HCEC 1CT (cell line): ENCODE results near the gene MFNG.

Experiments
- DNase-seq: peaks from one replicate; pipeline ENCODE4 v3.0.0-alpha.2; 2017

MFNG gene

DNA sequence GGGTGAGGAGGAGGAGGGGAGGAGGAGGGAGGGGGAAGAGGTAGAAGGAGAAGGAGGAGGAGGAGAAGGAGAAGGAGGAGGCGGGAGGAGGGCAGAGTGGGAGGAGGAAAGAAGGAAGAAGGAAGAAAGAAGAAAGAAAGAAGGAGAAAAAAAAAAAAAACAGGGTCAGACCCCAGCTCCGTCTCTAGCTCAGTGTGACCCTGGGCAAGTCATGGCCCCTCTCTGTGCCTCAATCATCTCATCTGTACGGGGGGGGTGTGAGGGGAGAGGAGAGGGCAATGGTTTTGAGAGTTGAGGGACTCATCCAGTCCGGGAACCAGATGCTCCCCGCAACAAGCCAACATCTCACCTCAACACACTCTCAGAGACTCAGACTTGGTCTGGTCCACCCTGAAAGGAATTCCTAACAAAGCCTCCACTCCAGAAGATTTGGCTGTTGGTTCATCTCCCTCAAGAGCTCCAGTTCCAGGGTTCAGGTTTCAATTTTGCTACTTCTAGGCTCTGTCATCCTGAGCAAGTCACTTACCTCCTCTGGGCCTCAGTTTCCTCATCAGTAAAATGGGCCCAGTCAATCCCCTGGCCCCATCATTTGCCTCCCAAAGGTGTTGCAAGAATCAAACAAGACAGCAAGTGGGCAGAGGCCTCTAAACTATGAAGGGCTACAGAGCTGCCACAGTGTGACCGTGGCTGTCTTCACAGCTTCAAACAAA is 25.4 kb upstream of the MFNG start:
- no peak for DNase-seq

- no peak for DNase-seq
These were observed 23.9 kb upstream of the MFNG start for GRCh38 chr22:37510091-37510490.

DNA sequence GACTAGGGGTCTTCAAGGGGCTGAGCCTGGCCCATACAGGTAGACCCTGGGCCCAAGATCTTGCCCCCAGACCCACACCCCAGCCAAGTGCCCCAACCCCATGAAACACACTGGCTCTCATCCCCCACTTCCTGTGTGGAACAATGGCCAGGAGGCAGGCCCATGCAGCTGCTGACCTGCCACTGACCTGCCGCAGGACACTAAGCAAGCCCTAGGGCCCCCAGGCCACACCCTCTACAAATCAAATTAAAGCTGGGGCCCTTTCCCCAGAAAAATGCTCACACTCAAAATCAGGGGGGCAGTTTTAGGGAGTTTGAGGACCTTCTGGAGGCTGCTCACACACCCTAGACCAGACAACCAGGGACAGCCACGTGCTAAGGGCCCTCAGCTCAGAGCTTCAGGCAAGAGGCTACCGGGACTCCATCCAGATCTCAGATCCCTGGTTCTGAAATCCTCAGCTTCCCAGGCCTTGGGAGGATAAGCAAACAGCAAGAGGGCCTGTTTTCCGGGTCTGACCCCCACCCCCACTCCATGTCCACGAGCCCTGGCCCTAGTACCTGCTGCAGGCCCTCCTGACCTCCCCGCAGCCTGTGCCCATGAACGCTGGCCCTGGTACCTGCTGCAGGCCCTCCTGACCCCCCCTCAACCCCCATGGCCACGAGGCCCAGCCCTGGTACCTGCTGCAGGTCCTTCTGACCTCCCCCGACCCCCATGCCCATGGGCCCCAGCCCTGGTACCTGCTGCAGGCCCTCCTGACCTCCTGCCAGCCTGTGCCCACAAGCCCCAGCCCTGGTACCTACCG is 23.1 kb upstream of the MFNG start:
- DNase-seq, result no peak

GRCh38 chr22:37508431-37508992 is 22.3 kb upstream of the MFNG start:
- no peak for DNase-seq

GRCh38 chr22:37507731-37508130 is 21.5 kb upstream of the MFNG start:
- no peak for DNase-seq

GRCh38 chr22:37505989-37506388 is 19.8 kb upstream of the MFNG start:
- no peak for DNase-seq

DNA sequence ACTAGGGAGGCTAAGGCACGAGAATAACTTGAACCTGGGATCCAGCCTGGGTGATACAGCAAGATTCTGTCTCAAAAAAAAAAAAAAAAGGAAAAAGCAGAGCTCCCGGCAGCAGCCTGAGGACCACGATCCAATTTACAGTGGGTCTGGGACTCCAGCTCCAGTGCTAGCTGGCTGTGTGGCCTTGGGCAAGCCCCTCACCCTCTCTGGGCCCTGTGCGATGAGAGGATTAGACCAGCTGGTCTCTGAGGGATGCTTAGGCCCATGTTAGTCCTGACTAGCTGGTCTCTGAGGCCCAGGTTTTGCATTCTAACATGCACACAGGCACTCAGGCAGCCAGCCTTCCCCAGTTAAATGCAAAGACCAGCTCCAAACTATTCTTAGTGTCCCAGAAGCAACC is 19.4 kb upstream of the MFNG start:
- no peak for DNase-seq

- DNase-seq, result no peak
These were observed 18.8 kb upstream of the MFNG start for GRCh38 chr22:37504964-37505363.

- no peak for DNase-seq
These were observed 17.7 kb upstream of the MFNG start for GRCh38 chr22:37503850-37504249.

DNA sequence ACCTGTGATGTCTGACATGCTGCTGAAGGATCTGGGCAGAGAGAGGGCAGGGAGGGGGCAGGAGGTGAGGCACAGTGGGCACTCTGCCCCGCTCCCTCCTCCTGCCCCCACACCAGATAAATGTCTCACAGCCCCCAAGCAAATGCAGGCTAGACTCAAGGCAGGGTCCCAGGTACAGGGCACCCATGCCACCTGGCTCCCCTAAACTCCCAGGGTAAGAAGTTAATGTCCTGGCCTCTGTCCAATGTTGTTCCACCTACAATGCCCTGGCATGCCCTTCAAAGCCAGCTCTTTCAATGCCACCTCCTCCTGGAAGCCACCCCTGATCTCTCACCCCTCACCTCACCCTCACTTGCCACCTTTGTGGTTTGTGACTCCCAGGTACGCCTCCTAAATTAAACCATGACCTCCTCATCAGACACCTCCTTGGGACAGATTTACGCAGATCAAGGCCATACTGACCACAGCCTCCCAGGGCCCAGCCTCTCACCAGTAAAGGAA is 17.0 kb upstream of the MFNG start:
- no peak for DNase-seq

DNA sequence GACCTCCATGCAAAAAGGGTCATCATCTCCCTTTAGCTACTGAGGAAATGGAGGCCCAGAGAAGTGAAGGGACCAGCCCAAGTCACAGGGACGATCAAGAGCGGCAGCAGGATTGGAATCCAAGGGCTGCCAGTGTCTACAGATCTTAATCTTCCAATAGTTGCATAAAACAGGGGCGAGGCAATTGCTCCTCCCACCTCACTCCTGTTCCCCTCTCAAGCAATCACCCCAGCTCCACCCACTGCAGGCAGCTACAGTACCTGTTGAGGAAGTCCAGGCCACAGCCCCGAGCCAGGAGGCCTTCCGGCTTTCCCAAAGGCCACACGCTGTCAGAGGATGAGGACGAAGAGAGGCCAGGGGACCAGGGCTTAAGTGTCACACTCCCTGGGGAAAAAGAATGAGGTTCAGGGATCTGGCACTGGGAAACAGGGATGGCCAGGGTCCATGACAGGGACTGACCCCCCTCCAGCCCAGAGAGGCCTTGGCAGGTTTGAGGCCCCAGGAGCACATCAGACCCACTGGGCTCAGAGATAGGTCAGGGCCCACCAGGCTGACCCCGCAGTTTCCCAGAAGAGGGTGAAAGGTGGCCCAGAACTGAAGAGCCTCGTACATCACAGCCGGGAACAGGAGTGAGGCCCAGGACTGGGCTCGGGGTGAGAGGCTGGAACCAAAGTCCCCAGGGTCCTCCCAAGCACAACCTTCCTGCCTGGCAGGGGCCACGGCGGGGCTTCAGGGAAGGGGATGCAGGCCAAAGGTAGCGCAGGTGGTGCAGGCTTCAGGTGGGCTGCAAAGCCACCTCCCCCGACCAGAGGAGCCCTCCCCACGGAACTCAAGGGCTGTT is 16.4 kb upstream of the MFNG start:
- no peak for DNase-seq

GRCh38 chr22:37501610-37502341 is 15.6 kb upstream of the MFNG start:
- peak; percentile 68 for DNase-seq

DNA sequence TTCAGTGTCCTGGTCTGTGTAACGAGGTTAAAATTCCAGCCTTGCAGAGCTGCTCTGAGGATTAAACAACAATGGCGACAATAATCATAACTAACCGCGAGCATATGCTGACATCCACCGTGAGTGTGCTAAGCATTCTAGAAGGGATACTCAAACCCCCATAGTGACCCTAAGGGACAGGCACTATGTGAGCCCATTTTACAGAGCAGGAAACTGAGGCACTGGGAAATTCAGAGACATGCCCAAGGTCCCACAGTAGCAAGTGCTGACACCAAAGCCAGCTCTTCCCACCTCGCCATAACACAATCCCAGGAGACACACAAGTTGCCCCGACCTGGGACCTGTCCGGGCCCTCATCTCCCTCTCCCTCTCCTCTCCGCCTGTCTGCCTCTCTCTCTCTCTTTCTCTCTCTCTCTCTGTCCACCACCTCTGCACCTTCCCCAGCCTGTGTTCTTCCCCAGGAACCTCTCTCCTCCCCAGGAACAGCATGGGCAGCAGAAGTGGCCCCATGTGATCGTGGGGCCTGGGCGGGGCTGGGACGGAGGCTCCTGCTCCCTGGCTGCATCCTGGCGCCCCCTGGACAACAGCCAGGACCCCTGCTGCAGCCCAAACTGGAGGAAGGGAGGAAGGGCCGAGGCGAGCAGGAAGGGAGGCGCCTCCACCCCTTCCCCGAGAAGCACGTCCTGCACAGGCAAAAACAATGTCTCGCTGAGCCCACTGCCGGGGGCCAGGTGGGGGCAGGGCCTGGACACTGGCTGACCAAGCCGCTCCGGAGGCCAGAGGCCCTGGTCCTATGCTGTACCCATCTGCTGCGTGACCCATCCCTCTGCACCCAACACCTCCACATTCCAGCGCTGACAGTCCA is 14.8 kb upstream of the MFNG start:
- DNase-seq, result no peak

DNA sequence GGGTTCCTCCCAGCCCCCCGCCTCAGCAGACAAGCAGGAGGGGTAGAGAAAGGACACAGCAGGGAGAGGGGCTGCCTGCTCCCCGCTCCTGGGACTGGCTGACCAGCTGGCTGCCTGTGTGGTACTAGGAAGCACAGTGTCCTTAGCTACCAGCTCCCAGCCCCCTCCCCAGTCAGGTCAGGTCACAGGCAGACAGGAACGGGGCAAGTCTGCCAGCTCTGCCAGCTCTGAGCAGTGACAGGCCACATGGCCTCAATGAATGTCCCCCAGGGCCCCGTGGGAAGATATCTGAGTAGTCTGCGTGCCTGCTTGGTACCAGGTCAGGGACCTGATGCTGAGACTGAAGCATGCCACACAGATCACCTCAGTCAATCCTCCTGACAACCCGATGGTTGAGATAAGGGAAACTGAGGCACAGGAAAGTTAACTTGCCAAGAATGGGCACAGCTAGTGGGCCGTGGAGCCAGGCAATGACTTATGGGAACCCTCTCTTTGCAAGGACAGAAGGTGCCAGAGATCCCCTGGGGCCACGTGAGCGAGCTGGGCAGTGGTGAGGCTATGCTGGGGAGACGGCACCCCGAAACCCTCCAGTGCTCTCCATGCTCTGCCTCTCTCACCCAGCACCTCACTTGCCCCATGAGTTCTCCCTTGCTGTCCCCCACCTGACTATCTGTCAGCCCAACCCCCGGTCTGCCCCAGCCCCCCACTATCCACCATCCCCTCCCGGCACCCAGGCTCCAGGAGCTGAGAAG is 13.8 kb upstream of the MFNG start:
- no peak for DNase-seq

DNA sequence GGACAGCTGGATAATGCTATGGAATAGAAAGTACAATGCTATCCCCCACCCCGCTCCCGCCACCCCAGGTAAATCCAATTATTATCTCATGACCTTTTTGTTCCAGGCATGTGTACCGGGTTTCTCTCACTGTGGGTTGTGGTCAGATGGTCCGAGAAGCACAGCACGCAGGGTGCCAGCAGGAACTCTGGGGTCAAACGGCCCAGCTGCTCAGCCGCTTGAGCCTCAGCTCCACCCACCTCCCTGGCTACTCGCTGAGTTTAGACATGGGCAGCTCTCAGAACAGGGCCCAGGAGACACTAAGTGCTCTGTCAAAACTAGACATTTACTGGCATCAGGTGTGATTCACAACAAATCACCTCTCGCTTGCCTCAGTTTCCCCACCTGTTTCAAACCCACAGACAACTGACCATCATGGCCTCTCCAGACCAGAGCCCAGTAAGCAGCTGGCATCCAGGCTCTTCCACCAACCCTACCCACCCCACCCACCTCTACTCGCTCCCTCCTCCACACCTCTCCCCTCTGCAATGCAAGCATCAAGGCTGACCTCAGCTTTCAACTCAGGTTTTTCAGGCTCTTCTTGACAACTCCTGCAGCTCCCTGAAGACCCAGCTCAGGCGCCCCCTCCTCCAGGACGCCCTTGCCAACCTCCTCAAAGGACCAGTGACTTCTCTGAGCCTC is 13.0 kb upstream of the MFNG start:
- no peak for DNase-seq

DNA sequence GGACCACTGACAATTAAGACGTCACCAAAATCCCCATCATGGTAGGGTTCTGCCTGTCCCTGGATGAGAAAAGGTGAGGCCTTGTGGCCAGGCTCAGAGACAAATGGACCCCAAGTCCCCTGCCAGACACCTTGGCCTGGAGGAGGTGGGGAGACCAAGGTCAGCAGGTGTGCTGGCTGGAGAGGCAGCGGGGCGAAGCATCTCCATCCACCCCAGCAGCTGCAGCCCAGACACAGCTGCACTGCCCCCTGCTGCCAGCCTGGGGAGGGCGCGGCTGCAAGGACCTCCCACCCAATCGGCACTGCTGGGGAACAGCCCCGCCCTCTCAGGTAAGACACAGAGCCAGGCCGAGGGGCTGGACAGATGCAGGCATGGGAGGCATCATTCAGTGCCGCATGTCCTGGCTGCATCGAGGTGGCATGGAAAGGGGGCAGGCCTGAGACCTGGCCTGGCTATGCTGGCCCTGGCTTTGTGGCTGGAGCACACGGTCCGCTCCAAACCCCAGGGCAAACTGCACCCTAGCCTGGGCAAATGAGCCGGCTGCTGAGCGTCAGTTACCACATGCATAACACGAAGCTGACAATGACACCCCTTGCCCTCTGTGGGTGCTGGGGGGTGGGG is 12.2 kb upstream of the MFNG start:
- DNase-seq, result no peak

- peak; percentile 91 for DNase-seq
These were observed 10.9 kb upstream of the MFNG start for GRCh38 chr22:37497062-37497599.

GRCh38 chr22:37496651-37497050 is 10.5 kb upstream of the MFNG start:
- peak; percentile 14 for DNase-seq

DNA sequence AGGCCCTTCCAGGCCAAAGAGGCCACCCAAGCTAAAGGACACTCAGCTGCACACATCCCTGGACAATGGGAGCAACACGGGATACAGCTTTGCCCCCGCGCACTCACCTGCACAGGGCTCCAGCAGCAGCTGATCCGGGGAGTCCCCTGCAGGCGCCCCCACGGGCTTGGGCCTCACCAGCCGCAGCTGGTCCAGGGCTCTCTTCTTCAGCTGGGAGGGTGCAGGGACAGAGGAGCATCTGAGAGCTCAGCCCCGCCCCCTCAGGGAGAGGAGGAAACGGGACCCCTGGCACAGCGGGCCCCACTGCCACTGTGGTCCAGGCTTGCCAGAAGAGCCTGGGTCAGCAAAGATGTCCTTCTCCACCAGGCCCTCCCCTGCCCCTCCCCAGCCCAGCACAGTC is 7.8 kb upstream of the MFNG start:
- DNase-seq, result no peak
